Measurements from ENCODE around the gene GSN. TPM values are rescaled to one million over a fixed set of nuclear protein-coding genes. Genes with fewer than 3 reads are reported as not detected.

GSN gene
- polyA plus RNA-seq, 1 experiment: 421 TPM

- H3K27ac ChIP-seq (ENCODE audit: low read depth, low read length): no peak overlapping the region
- H3K9me3 ChIP-seq (ENCODE audit: control insufficient read depth, insufficient read depth, low read length): no peaks in the 10 kb centered on the region
- H3K4me3 ChIP-seq (ENCODE audit: low read depth, low read length): no peak overlapping the region
- CTCF ChIA-PET: interaction anchor here (4.6 kb wide), 1 partner anchor 16 kb away, joined by 23 read pairs; no protein-coding TSS in a partner anchor
- no peak for DNase-seq (ENCODE audit: low read depth, low spot score)
- H3K27me3 ChIP-seq (ENCODE audit: control insufficient read depth, insufficient read depth, low read length): no peaks in the 10 kb centered on the region
- POLR2A ChIA-PET: no interaction called here
- no peak for TF ChIP-seq CTCF (IDR thresholded peaks at IDR 0.05; ENCODE audit: low read depth, low read length)
Observed at GRCh38 chr9:121336665-121337064, 68.7 kb downstream of the GSN start.

- Histone ChIP-seq H3K9me3 (ENCODE audit: control insufficient read depth, insufficient read depth, low read length) (no peaks in the 10 kb centered on the region), H3K4me3 (ENCODE audit: low read depth, low read length) (no peak overlapping the region), H3K27me3 (ENCODE audit: control insufficient read depth, insufficient read depth, low read length) (no peaks in the 10 kb centered on the region), H3K27ac (ENCODE audit: low read depth, low read length) (no peak overlapping the region)
- POLR2A ChIA-PET: no interaction called here
- no peak for DNase-seq (ENCODE audit: low read depth, low spot score)
- no peak for TF ChIP-seq CTCF (IDR thresholded peaks at IDR 0.05; ENCODE audit: low read depth, low read length)
- CTCF ChIA-PET: interaction anchor here (1.3 to 4.6 kb wide), 2 partner anchors 12 to 19 kb away, joined by 3 to 23 read pairs; no protein-coding TSS in a partner anchor
Observed at GRCh38 chr9:121339437-121339836, 71.5 kb downstream of the GSN start.

DNA sequence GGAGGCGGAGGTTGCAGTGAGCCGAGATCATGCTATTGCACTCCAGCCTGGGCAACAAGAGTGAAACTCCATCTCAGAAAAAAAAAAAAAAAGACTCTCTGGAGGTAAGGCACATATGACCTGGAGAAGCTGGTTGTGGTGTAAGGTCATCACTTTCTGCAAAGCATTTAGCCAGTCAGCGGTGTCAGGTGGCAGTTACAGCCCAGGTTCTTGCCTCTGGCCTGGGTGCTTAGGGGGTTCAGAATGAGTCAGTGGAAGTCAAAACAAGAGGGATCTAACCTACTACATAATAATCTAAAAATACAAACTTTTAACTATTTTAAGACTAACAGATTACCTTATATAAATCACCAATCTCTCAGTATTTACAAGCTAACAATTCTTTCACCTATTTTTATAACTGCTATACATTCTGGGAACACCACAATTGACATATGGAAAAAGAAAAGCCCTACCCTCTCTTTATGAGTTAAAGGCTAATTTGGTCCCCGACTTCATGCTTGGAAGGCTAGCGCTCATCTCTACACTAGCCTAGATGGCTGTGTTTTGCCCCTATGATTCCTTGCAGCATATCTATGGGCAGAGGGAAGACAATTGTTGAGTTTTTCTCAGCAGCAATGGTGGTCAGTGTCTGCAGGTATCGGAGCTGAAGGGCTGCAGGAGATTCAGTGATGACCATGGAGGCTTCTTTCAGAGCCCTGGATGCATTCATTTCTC is 72.9 kb downstream of the GSN start:
- Histone ChIP-seq H3K27me3 (ENCODE audit: control insufficient read depth, insufficient read depth, low read length) (no peaks in the 10 kb centered on the region), H3K4me3 (ENCODE audit: low read depth, low read length) (no peak overlapping the region), H3K9me3 (ENCODE audit: control insufficient read depth, insufficient read depth, low read length) (no peaks in the 10 kb centered on the region), H3K27ac (ENCODE audit: low read depth, low read length) (no peak overlapping the region)
- POLR2A ChIA-PET: interaction anchor here (0.7 kb wide), 1 partner anchor 9 kb away, joined by 8 read pairs; no protein-coding TSS in a partner anchor
- no peak for TF ChIP-seq CTCF (IDR thresholded peaks at IDR 0.05; ENCODE audit: low read depth, low read length)
- CTCF ChIA-PET: interaction anchor here (1.0 to 4.6 kb wide), 3 partner anchors 21 to 37 kb away, joined by 4 to 23 read pairs (median 4); no protein-coding TSS in a partner anchor
- no peak for DNase-seq (ENCODE audit: low read depth, low spot score)

DNA sequence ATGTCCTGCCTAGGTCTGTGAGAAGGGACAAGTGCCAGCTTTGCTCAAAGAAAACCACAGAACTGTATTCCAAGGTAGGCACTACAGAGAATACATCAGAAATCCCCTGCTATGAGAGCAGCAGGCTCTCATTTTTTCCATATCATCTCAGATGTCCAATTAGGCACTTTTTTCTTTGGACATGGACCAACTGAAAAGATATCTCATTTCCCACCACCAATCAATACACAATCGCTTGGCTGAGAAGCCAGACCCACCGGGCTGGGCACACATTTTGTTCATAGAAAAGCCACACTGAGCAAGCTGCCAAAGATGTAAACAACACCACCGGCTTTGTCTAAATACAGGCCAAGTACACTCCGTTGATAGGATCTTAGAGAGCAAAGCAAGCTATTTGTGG is 76.2 kb downstream of the GSN start:
- Histone ChIP-seq H3K27ac (ENCODE audit: low read depth, low read length) (no peak overlapping the region), H3K9me3 (ENCODE audit: control insufficient read depth, insufficient read depth, low read length) (no peaks in the 10 kb centered on the region), H3K27me3 (ENCODE audit: control insufficient read depth, insufficient read depth, low read length) (no peaks in the 10 kb centered on the region), H3K4me3 (ENCODE audit: low read depth, low read length) (no peak overlapping the region)
- POLR2A ChIA-PET: interaction anchor here (0.6 to 1.2 kb wide), 2 partner anchors 54 to 143 kb away, joined by 3 to 4 read pairs; no protein-coding TSS in a partner anchor
- CTCF ChIA-PET: interaction anchor here (1.2 to 4.0 kb wide), 3 partner anchors 13 to 32 kb away, joined by 3 to 19 read pairs (median 9); no protein-coding TSS in a partner anchor
- TF ChIP-seq CTCF (IDR thresholded peaks at IDR 0.05; ENCODE audit: low read depth, low read length): no peak
- no peak for DNase-seq (ENCODE audit: low read depth, low spot score)

DNA sequence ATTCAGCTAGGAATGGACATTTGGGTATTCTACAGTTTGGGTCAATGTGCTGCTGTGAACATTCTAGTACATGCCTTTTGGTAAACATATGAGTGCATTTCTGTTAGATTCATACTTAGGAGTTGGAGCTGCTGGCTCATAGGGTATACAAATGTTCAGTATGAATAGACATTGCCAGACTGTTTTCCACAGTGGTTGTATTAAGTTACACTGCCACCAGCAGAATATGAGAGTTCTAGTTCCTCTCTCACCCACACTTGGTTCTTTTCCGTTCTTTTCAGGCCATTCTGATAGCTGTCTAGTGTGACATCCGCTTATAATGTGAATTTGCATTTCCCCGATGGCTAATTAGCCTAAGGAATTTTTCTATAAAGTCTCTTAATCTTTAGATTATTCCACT is 77.1 kb downstream of the GSN start:
- CTCF ChIA-PET: interaction anchor here (0.7 to 4.0 kb wide), 5 partner anchors 9 to 131 kb away, joined by 3 to 19 read pairs (median 3); no protein-coding TSS in a partner anchor
- DNase-seq (ENCODE audit: low read depth, low spot score): no peak

More for the DNA sequence above, 77.1 kb downstream of the GSN start:
- Histone ChIP-seq H3K27me3 (ENCODE audit: control insufficient read depth, insufficient read depth, low read length) (no peaks in the 10 kb centered on the region), H3K9me3 (ENCODE audit: control insufficient read depth, insufficient read depth, low read length) (no peaks in the 10 kb centered on the region), H3K4me3 (ENCODE audit: low read depth, low read length) (no peak overlapping the region), H3K27ac (ENCODE audit: low read depth, low read length) (no peak overlapping the region)
- TF ChIP-seq CTCF (IDR thresholded peaks at IDR 0.05; ENCODE audit: low read depth, low read length): no peak
- POLR2A ChIA-PET: interaction anchor here (0.6 to 1.2 kb wide), 5 partner anchors 9 to 143 kb away, joined by 3 to 4 read pairs (median 3); no protein-coding TSS in a partner anchor

Measured in AG04450 (cell line).